Stomach (tissue), 9 donors: ENCODE data around the gene NEURL2. TPM values are rescaled to one million over a fixed set of nuclear protein-coding genes. Genes with fewer than 3 reads are reported as not detected.
"Not testable (repeated sequence)": the region's sequence is repeated elsewhere in the genome, so short reads cannot be mapped to it uniquely, and the experiment has no call there.

Experiments used
- DNase-seq, 2 donors: peaks; one replicate each; pipeline versions ENCODE4 v3.0.0 to v3.0.0-alpha.2; 2013 to 2019
- H3K27ac ChIP-seq, 5 donors: fragments of 200-600 bp in 4 of 5; sonication (generic) in 4 of 5; one replicate each; pipeline ENCODE4 v1.5.1; 2013 to 2019; ENCODE audit warnings: mild to moderate bottlenecking in 1 of 5, moderate library complexity in 1 of 5
- H3K27me3 ChIP-seq, 3 donors: fragments of 200-600 bp; sonication (generic); one replicate each; pipeline ENCODE4 v1.5.1; 2017 to 2019; ENCODE audit warnings: mixed run types in 1 of 3
- H3K36me3 ChIP-seq, 4 donors: fragments of 200-600 bp; sonication (generic); 1 replicate in 3 of 4; 2 replicates in 1 of 4; pipeline ENCODE4 v1.5.1; 2016 to 2019
- H3K4me1 ChIP-seq, 4 donors: fragments of 200-600 bp; sonication (generic); one replicate each; pipeline ENCODE4 v1.5.1; 2016 to 2019
- H3K4me3 ChIP-seq, 4 donors: fragments of 200-600 bp; sonication (generic) in 3 of 4; one replicate each; pipeline ENCODE4 v1.5.1; 2016 to 2019; ENCODE audit warnings: mild to moderate bottlenecking in 1 of 4
- H3K9me3 ChIP-seq, 4 donors: fragments of 200-600 bp; sonication (generic); one replicate each; pipeline ENCODE4 v1.5.1; 2016 to 2019
- EP300 ChIP-seq: sonication (generic); formaldehyde crosslinking; IDR thresholded peaks from one replicate; pipeline ENCODE4 v1.6.1; 2017; ENCODE audit warnings: antibody characterized with exemption
- POLR2A ChIP-seq, 4 donors: fragments of 450-650 bp; IDR thresholded peaks; one replicate each; pipeline ENCODE4 v1.6.1; 2016; ENCODE audit warnings: antibody characterized with exemption in 4 of 4, control low read depth in 2 of 4, mild to moderate bottlenecking in 1 of 4, moderate library complexity in 1 of 4
- POLR2AphosphoS5 ChIP-seq, 3 donors: sonication (generic); formaldehyde crosslinking; IDR thresholded peaks; one replicate each; pipeline ENCODE4 v1.6.1; 2016; ENCODE audit warnings: antibody characterized with exemption in 3 of 3
- WGBS, 5 donors: extraction: QIAGEN DNeasy Blood & Tissue Kit in 3 of 5; methylation state at CpG; one replicate each; pipeline versions ENCODE4 v1.1.5 to v1.1.7; 2013 to 2018; 5-methylcytosine and 5-hydroxymethylcytosine counted together
- intact Hi-C: fragments of 100-400 bp; cut with DNase I; formaldehyde crosslinking; loops from one replicate; pipeline ENCODE4 v1.15.1; 2023; ENCODE audit warnings: low total_unique reads
- polyA plus RNA-seq, 3 donors: library from polyadenylated mRNA; stranded (reverse); fragments of 200-250 nt; gene quantifications; one replicate each; pipeline ENCODE4 v1.2.3, GENCODE V29; 2013
- total RNA-seq, 5 donors: library from RNA; depleted of rRNA; stranded (reverse); fragments of >200 nt; gene quantifications; one replicate each; pipeline versions ENCODE4 v1.1.0 to v1.2.3, GENCODE V29; 2014 to 2016
- TF ChIP-seq, protein P1 (sequence below), 7 experiments: fragments of 450-650 bp in 4 of 7; fragments of 200-600 bp in 3 of 7; sonication (generic) in 3 of 7; IDR thresholded peaks; one replicate each; pipeline ENCODE4 v1.5.1; 2016 to 2019; ENCODE audit warnings: antibody characterized with exemption in 7 of 7, control low read depth in 2 of 7, mild to moderate bottlenecking in 1 of 7
- donor health status: healthy with polysubstance abuse.
- donor health status: Bipolar disorder and iron deficiency.
- donor health status: healthy.

Gene NEURL2
- total and polyA plus RNA-seq, 8 donors: 3.3 to 29.9 (median 3.9) TPM; not detected in 1

DNA sequence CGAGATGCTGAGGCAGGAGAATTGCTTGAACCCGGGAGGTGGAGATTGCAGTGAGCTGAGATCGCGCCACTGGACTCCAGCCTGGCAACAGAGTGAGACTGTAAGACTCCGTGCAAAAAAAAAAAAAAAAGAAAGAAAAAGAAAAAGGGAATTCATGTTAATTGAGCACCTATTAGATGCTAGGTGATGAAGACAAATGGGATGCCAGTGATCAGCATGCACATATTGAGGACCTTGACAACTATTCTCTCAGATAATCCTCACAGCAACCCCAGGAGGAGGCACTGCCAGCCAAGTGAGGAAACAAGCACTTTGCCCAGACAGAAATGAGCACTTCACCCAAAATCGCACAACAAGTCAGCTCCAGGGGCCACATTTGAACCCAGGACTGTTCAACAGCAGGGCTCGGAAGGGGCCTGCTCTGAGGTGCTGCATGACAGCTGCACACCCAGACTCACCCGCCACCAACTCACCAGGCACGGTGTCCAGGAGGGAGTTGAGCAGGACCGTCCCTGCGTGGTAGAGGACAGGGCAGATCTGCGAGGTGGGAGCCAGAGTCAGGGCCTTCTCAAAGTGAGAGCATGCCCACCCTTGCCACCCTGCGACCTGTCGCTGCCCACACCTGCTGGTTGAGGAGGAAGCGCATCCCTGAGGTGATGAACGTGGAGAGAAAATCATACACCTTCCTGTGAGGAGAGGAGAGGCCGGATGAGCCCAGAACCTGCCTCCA, 16.4 kb upstream of the NEURL2 start:
- no peak for DNase-seq
- Histone ChIP-seq H3K4me1 (peaks cover 13 to 24% (median 19%) of the 10 kb centered on the region in 4 donors), H3K4me3 (no peak overlapping the region), H3K9me3 (no peaks in the 10 kb centered on the region), H3K27ac (no peak overlapping the region), H3K27me3 (peaks cover 0 to 7% (median 0%) of the 10 kb centered on the region in 3 donors), H3K36me3 (peaks cover 0 to 48% (median 38%) of the 10 kb centered on the region in 4 donors)
- 91 to 94% (median 93%) methylated on average over 17 of the region's 17 CpGs for WGBS, 5 donors
- intact Hi-C loops: no loop called here
- TF ChIP-seq POLR2A (IDR thresholded peaks at IDR 0.05) (no peak), EP300 (no peak), POLR2AphosphoS5 (IDR thresholded peaks at IDR 0.05) (no peak)
- TF ChIP-seq, protein P1, sequence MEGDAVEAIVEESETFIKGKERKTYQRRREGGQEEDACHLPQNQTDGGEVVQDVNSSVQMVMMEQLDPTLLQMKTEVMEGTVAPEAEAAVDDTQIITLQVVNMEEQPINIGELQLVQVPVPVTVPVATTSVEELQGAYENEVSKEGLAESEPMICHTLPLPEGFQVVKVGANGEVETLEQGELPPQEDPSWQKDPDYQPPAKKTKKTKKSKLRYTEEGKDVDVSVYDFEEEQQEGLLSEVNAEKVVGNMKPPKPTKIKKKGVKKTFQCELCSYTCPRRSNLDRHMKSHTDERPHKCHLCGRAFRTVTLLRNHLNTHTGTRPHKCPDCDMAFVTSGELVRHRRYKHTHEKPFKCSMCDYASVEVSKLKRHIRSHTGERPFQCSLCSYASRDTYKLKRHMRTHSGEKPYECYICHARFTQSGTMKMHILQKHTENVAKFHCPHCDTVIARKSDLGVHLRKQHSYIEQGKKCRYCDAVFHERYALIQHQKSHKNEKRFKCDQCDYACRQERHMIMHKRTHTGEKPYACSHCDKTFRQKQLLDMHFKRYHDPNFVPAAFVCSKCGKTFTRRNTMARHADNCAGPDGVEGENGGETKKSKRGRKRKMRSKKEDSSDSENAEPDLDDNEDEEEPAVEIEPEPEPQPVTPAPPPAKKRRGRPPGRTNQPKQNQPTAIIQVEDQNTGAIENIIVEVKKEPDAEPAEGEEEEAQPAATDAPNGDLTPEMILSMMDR (IDR thresholded peaks at IDR 0.05): no peak

DNA sequence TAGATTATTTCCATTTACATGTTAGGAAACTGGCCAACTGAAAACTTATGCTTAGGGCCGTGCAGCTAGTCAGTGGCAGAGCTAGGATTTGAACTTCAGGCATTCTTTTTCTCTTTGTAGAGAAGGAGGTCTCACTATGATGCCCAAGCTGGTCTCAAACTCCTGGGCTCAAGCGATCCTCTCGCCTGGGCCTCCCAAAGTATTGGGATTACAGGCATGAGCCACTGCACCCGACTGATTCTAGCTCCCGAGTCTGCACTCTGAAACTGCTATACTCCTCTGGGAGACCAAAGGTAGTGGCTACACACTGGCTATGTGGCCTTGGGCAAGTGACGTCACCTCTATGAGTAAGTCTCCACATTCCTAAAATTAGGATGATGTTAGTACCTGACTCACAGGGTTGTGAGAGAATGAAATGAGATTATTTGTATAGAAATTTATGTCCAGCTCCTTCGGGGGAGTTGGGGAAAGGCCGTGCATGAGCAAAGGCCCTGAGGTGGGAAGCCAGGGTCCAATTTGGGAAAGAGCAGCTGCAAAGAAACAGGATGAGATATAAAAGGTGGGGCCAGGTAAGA, 14.6 kb upstream of the NEURL2 start:
- intact Hi-C loops: no loop called here
- H3K27me3 ChIP-seq: no peaks in the 10 kb centered on the region
- peaks cover 0 to 10% (median 5%) of the 10 kb centered on the region in 4 donors for H3K4me1 ChIP-seq
- H3K9me3 ChIP-seq: no peaks in the 10 kb centered on the region
- TF ChIP-seq EP300: no peak
- TF ChIP-seq, protein P1 (IDR thresholded peaks at IDR 0.05): no peak
- no peak for TF ChIP-seq POLR2AphosphoS5 (IDR thresholded peaks at IDR 0.05)
- TF ChIP-seq POLR2A (IDR thresholded peaks at IDR 0.05): no peak
- DNase-seq: no peak
- H3K27ac ChIP-seq: no peak overlapping the region
- 86 to 91% (median 88%) methylated on average over 8 of the region's 8 CpGs for WGBS, 5 donors
- no peak overlapping the region for H3K4me3 ChIP-seq
- H3K36me3 ChIP-seq: peaks cover 3 to 65% (median 55%) of the 10 kb centered on the region in 4 donors

DNA sequence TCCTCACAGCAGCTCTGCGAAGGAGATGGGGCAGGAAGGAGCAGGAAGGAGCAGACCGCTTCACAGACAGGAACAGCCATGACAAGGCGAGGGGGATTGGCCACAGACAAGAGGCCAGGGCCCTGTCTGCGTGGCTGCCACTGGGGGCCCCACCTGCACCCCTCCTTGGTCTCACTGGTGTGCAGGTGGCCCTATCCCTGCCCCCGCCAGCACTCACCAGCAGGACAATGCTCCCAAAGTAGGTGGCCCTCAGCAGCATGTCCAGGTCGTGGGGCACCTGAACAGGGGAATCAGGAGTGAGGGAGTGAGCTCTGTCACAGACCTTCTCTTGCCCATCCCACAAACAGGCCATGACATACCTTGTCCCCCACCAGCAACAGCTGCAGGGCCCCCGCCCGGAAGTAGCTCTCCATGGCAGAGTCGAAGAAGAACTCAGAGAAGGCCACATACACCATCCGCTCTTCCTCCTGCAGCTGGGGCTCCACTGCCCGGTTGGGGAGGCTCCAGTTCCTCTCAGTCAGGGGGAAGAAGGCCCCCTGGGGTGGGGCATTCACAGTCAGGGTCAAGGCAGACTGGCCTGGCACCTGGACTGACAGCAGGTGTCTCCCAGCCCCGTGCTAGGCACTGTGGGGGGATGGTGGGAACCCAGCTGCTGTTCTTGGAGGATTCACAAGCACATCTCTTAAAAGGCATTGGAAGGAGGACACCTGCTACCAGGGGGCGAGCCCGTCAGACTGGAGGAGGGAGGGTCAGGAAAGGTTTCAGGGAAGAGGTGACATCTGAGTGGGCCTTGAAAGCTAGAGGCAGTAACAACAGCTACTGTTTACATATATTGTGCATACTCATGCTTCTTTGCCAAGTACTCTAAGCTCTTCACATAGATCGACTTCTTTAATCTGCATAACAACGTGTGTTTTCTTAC, 13.8 kb upstream of the NEURL2 start:
- intact Hi-C loops: no loop called here
- H3K4me1 ChIP-seq: peaks cover 0 to 2% (median 1%) of the 10 kb centered on the region in 4 donors
- WGBS, 5 donors: 77 to 81% (median 79%) methylated on average over 14 to 16 of the region's 16 CpGs
- H3K4me3 ChIP-seq: no peak overlapping the region
- peaks cover 3 to 71% (median 61%) of the 10 kb centered on the region in 4 donors for H3K36me3 ChIP-seq
- no peak for DNase-seq
- H3K9me3 ChIP-seq: no peaks in the 10 kb centered on the region
- no peak for TF ChIP-seq POLR2A (IDR thresholded peaks at IDR 0.05)
- TF ChIP-seq POLR2AphosphoS5 (IDR thresholded peaks at IDR 0.05): no peak
- no peak for TF ChIP-seq EP300
- TF ChIP-seq, protein P1 (IDR thresholded peaks at IDR 0.05): no peak
- no peaks in the 10 kb centered on the region for H3K27me3 ChIP-seq
- no peak overlapping the region for H3K27ac ChIP-seq

DNA sequence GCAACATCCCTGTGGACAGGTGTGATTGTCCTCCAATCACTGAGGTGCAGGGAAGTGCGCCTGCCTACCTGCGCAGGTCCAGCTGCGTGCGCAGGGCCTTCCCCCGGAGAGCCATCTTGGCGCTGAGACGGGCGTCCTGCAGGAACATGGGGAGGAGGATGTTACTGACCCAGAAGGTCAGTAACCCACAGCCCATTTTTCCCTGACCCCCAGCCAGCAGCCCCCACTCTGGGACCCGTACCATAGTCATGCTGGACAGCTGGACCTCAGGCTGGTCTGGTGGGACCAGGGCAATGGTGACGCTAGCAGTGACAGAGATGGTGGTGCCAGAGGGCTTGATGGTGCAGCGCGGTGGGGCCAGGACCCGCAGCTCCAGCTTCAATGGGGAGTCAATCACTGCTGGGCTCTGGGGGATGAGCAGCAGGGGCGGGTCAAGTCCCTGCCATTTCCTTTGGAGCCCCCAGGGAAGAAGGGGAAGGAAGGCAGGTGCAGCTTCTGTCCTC, 11.2 kb upstream of the NEURL2 start:
- no peak for DNase-seq
- Histone ChIP-seq H3K9me3 (no peaks in the 10 kb centered on the region), H3K27me3 (no peaks in the 10 kb centered on the region), H3K36me3 (peaks cover 3 to 90% (median 81%) of the 10 kb centered on the region in 4 donors), H3K27ac (no peak overlapping the region), H3K4me3 (no peak overlapping the region), H3K4me1 (no peaks in the 10 kb centered on the region)
- 89 to 97% (median 93%) methylated on average over 11 to 14 of the region's 14 CpGs for WGBS, 5 donors
- no peak for TF ChIP-seq POLR2AphosphoS5 (IDR thresholded peaks at IDR 0.05)
- TF ChIP-seq POLR2A (IDR thresholded peaks at IDR 0.05): no peak
- TF ChIP-seq EP300: no peak
- intact Hi-C loops: no loop called here

DNA sequence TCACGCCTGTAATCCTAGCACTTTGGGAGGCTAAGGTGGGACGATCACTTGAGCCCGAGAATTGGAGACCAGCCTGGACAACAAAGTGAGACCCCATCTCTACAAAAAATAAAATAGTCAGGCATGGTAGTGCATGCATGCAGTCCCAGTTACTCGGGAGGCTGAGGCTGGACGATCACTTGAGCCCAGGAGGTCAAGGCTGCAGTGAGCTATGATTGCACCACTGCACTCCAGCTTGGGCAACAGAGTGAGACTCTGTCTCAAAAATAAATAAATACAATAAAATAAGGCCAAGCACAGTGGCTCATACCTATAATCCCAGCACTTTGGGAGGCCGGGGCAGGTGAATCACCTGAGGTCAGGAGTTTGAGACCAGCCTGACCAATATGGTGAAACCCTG, 10.3 kb upstream of the NEURL2 start:
- peaks cover 11 to 92% (median 85%) of the 10 kb centered on the region in 4 donors for H3K36me3 ChIP-seq
- DNase-seq, intact Hi-C loops, H3K27ac ChIP-seq, H3K9me3 ChIP-seq, H3K4me3 ChIP-seq, H3K4me1 ChIP-seq, H3K27me3 ChIP-seq: not testable (repeated sequence)
- WGBS, 5 donors: 86 to 96% (median 90%) methylated on average over 6 of the region's 6 CpGs
